ENCODE results near the gene CCT7. TPM values are rescaled to one million over a fixed set of nuclear protein-coding genes. Genes with fewer than 3 reads are reported as not detected.
A peak's percentile ranks its signal among the peaks of the same experiment; 100 is the strongest.

Gene CCT7
- total RNA-seq, 1 donor from 2014 or later: 359 TPM

- peaks cover 40% of the 10 kb centered on the region for H3K27me3 Mint-ChIP-seq (ENCODE audit: low read depth, unreplicated experiment)
- H3K4me3 Mint-ChIP-seq (ENCODE audit: unreplicated experiment): peak within 1 kb of the TSS; percentile 91
- Histone ChIP-seq H3K9ac (ENCODE audit: low read length) (peak within 1 kb of the TSS; percentile 71), H2AFZ (ENCODE audit: low read depth, low read length) (peak within 1 kb of the TSS; percentile 81), H3K4me1 (ENCODE audit: insufficient read depth, low read length) (peaks cover 4% of the 10 kb centered on the region), H3K36me3 (ENCODE audit: insufficient read depth, low read length) (no peaks in the 10 kb centered on the region), H3K27me3 (ENCODE audit: insufficient read depth, low read length) (peaks cover 41% of the 10 kb centered on the region), H3K4me2 (ENCODE audit: low read length) (peak within 1 kb of the TSS; percentile 90), H3K79me2 (ENCODE audit: insufficient read depth, low read length) (no peaks in the 10 kb centered on the region), H4K20me1 (ENCODE audit: insufficient read depth, low read length) (peaks cover 7% of the 10 kb centered on the region), H3K9me3 (ENCODE audit: insufficient read depth, low read depth, low read length) (no peaks in the 10 kb centered on the region), H3K27ac (ENCODE audit: low read depth, low read length) (no peak within 1 kb of the TSS), H3K4me3 (ENCODE audit: insufficient read depth, low read depth, low read length) (peak within 1 kb of the TSS; percentile 60)
- peak within 1 kb of the TSS; percentile 17 for H3K27ac Mint-ChIP-seq (ENCODE audit: unreplicated experiment)
- TF ChIP-seq EZH2 (IDR thresholded peaks at IDR 0.05; ENCODE audit: insufficient read depth, low read length) (no peak), CTCF (IDR thresholded peaks at IDR 0.05; ENCODE audit: insufficient read depth, low read depth, low read length) (no peak)
- DNase-seq (ENCODE audit: low read depth) (no peak), FAIRE-seq (no peak)
- peaks cover under 1% of the 10 kb centered on the region for H3K9me3 Mint-ChIP-seq (ENCODE audit: unreplicated experiment)
- H3K4me1 Mint-ChIP-seq (ENCODE audit: low read depth, unreplicated experiment): no peaks in the 10 kb centered on the region
- H3K36me3 Mint-ChIP-seq (ENCODE audit: low read depth, unreplicated experiment): no peaks in the 10 kb centered on the region
Observed at GRCh38 chr2:73284296-73285158, 50.4 kb downstream of the CCT7 start, which contains the start of gene FBXO41. TSS of gene FBXO41 (minus strand) at chr2:73284478. CDS start at chr2:73269630, 14,848 bp downstream.

GRCh38 chr2:73285159-73285739 lies 51.1 kb downstream of the CCT7 start:
- H3K27me3 Mint-ChIP-seq (ENCODE audit: low read depth, unreplicated experiment): peaks cover 46% of the 10 kb centered on the region
- Histone ChIP-seq H3K4me1 (ENCODE audit: insufficient read depth, low read length) (peaks cover 4% of the 10 kb centered on the region), H3K4me3 (ENCODE audit: insufficient read depth, low read depth, low read length) (no peak overlapping the region), H3K27me3 (ENCODE audit: insufficient read depth, low read length) (peaks cover 48% of the 10 kb centered on the region), H4K20me1 (ENCODE audit: insufficient read depth, low read length) (peaks cover 7% of the 10 kb centered on the region), H3K9ac (ENCODE audit: low read length) (no peak overlapping the region), H2AFZ (ENCODE audit: low read depth, low read length) (no peak overlapping the region), H3K4me2 (ENCODE audit: low read length) (peak overlapping the region; percentile 90), H3K27ac (ENCODE audit: low read depth, low read length) (no peak overlapping the region), H3K79me2 (ENCODE audit: insufficient read depth, low read length) (no peaks in the 10 kb centered on the region), H3K9me3 (ENCODE audit: insufficient read depth, low read depth, low read length) (no peaks in the 10 kb centered on the region), H3K36me3 (ENCODE audit: insufficient read depth, low read length) (no peaks in the 10 kb centered on the region)
- no peaks in the 10 kb centered on the region for H3K9me3 Mint-ChIP-seq (ENCODE audit: unreplicated experiment)
- H3K4me1 Mint-ChIP-seq (ENCODE audit: low read depth, unreplicated experiment): no peaks in the 10 kb centered on the region
- H3K36me3 Mint-ChIP-seq (ENCODE audit: low read depth, unreplicated experiment): no peaks in the 10 kb centered on the region
- TF ChIP-seq EZH2 (IDR thresholded peaks at IDR 0.05; ENCODE audit: insufficient read depth, low read length): no peak
- no peak for TF ChIP-seq CTCF (IDR thresholded peaks at IDR 0.05; ENCODE audit: insufficient read depth, low read depth, low read length)
- DNase-seq (ENCODE audit: low read depth): no peak
- no peak overlapping the region for H3K27ac Mint-ChIP-seq (ENCODE audit: unreplicated experiment)
- H3K4me3 Mint-ChIP-seq (ENCODE audit: unreplicated experiment): no peak overlapping the region
- FAIRE-seq: no peak

Data from astrocyte (in vitro differentiated cells and primary cell).